Tibial nerve (tissue), 4 donors: ENCODE measurements around the gene PNMA3.

Source experiments
- CTCF ChIP-seq, 5 experiments: fragments of 200-600 bp in 3 of 5; fragments of 450-650 bp in 2 of 5; sonication (generic) in 3 of 5; IDR thresholded peaks; one replicate each; pipeline ENCODE4 v1.5.1; 2016 to 2019; ENCODE audit warnings: antibody characterized with exemption in 5 of 5, mild to moderate bottlenecking in 3 of 5, moderate library complexity in 2 of 5
- EP300 ChIP-seq, 2 donors: sonication (generic); formaldehyde crosslinking; IDR thresholded peaks; one replicate each; pipeline ENCODE4 v1.6.1; 2017; ENCODE audit warnings: antibody characterized with exemption in 2 of 2, mild to moderate bottlenecking in 1 of 2
- POLR2A ChIP-seq, 2 donors: fragments of 450-650 bp; IDR thresholded peaks; one replicate each; pipeline ENCODE4 v1.6.1; 2017; ENCODE audit warnings: antibody characterized with exemption in 2 of 2, mild to moderate bottlenecking in 2 of 2, moderate library complexity in 2 of 2

- TF ChIP-seq CTCF (IDR thresholded peaks at IDR 0.05), result no peak
- TF ChIP-seq EP300 (IDR thresholded peaks at IDR 0.05), result no peak
- no peak for TF ChIP-seq POLR2A (IDR thresholded peaks at IDR 0.05)
Measured at GRCh38 chrX:153055871-153056749, at the start of gene PNMA3.
